Lower leg skin (tissue), 4 donors: ENCODE data around the gene VSTM2B. TPM values are rescaled to one million over a fixed set of nuclear protein-coding genes. Genes with fewer than 3 reads are reported as not detected.

Experiments used
- DNase-seq, 2 donors: peaks; one replicate each; pipeline ENCODE4 v3.0.0-alpha.2; 2019; ENCODE audit warnings: low spot score in 2 of 2
- H3K4me3 ChIP-seq: fragments of 200-600 bp; sonication (generic); 2 replicates; pipeline ENCODE4 v1.5.1; 2017; ENCODE audit warnings: mild to moderate bottlenecking, low read depth; ENCODE audit not compliant: poor library complexity, severe bottlenecking
- POLR2A ChIP-seq, 2 donors: fragments of 450-650 bp; IDR thresholded peaks; one replicate each; pipeline ENCODE4 v1.6.1; 2016 to 2017; ENCODE audit warnings: antibody characterized with exemption in 2 of 2, mild to moderate bottlenecking in 1 of 2, moderate library complexity in 1 of 2
- WGBS, 2 donors: methylation state at CpG; one replicate each; pipeline ENCODE4 v1.1.5; 2018; 5-methylcytosine and 5-hydroxymethylcytosine counted together
- intact Hi-C: fragments of 100-400 bp; cut with DNase I; formaldehyde crosslinking; loops from one replicate; pipeline ENCODE4 v1.15.0; 2023; ENCODE audit warnings: low total_unique reads
- total RNA-seq, 4 donors: library from RNA; depleted of rRNA; stranded (reverse); fragments of >200 nt; gene quantifications; one replicate each; pipeline ENCODE4 v1.1.0, GENCODE V29; 2016
- TF ChIP-seq, protein P1 (sequence below), 3 donors: fragments of 450-650 bp; IDR thresholded peaks; one replicate each; pipeline ENCODE4 v1.5.1; 2016; ENCODE audit warnings: antibody characterized with exemption in 3 of 3, mild to moderate bottlenecking in 3 of 3, moderate library complexity in 2 of 3

VSTM2B gene
- total RNA-seq, 4 donors from 2014 or later: not detected

DNA sequence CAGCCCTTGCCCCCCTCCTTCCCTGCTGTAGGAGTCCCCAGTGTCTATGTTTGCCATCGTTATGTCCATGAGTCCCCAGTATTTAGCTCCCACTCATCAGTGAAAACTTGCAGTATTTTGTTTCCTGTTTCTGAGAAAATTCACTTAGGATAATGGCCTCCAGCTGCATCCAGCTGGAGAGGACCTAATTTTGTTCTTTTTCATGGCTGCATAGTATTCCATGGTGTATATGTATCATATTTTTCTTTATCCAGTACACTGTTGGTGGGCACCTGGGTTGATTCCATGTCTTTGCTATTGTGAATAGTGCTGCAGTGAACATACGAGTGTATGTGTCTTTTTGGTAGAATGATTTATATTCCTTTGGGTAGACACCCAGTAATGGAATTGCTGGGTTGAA, 62.3 kb downstream of the VSTM2B start:
- intact Hi-C loops: no loop called here
- no peak for TF ChIP-seq POLR2A (IDR thresholded peaks at IDR 0.05)
- TF ChIP-seq, protein P1, sequence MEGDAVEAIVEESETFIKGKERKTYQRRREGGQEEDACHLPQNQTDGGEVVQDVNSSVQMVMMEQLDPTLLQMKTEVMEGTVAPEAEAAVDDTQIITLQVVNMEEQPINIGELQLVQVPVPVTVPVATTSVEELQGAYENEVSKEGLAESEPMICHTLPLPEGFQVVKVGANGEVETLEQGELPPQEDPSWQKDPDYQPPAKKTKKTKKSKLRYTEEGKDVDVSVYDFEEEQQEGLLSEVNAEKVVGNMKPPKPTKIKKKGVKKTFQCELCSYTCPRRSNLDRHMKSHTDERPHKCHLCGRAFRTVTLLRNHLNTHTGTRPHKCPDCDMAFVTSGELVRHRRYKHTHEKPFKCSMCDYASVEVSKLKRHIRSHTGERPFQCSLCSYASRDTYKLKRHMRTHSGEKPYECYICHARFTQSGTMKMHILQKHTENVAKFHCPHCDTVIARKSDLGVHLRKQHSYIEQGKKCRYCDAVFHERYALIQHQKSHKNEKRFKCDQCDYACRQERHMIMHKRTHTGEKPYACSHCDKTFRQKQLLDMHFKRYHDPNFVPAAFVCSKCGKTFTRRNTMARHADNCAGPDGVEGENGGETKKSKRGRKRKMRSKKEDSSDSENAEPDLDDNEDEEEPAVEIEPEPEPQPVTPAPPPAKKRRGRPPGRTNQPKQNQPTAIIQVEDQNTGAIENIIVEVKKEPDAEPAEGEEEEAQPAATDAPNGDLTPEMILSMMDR (IDR thresholded peaks at IDR 0.05): no peak
- WGBS, 2 donors: 86 to 89% methylated on average over 2 of the region's 2 CpGs
- no peak for DNase-seq
- H3K4me3 ChIP-seq: no peak overlapping the region

DNA sequence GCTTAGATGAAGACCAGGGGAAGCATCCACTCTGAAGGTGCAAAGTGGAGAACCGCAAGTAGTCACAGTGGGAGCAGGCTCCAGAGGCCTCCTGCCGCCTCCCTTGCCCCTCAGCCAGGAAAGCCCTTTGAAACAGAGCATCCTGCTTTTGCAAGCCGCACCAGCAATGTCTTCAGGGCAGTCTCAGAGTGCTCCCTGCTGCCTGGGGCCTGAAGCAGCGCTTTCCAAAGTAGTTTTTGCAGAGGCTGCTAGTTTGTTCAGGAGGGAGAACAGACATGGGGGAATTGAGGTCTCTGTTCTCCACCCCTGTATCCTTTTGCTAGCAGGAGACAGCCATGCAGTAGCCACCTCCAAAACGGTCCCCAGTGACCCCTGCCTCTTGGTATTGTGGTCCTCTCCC, 64.5 kb downstream of the VSTM2B start:
- intact Hi-C loops: no loop called here
- DNase-seq: no peak
- TF ChIP-seq, protein P1 (IDR thresholded peaks at IDR 0.05): no peak
- TF ChIP-seq POLR2A (IDR thresholded peaks at IDR 0.05): no peak
- no peak overlapping the region for H3K4me3 ChIP-seq
- WGBS, 2 donors: 41 to 44% methylated on average over 5 of the region's 5 CpGs

DNA sequence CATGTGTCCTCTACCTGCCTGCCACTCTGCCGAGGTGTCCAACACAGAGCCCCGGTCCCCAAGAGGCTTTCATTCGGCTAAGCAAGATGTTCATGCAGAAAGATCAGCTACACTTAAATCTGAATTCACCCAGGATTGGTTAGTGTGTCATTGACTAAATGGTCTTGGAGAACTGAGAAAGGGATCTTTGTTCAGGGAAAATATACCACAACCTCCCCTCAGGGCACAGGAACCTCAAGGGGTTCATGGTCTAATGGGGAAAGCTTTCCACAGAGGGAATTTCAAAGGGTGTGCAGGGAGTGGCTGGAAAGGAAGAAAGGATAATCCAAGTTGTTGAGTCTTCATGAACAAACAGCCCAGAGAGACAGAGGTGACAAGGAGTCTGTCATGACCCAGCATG, 65.9 kb downstream of the VSTM2B start:
- WGBS, 2 donors: 81 to 88% methylated on average over 3 of the region's 3 CpGs
- intact Hi-C loops: no loop called here
- TF ChIP-seq, protein P1 (IDR thresholded peaks at IDR 0.05): no peak
- TF ChIP-seq POLR2A (IDR thresholded peaks at IDR 0.05): no peak
- no peak for DNase-seq
- H3K4me3 ChIP-seq: no peak overlapping the region

DNA sequence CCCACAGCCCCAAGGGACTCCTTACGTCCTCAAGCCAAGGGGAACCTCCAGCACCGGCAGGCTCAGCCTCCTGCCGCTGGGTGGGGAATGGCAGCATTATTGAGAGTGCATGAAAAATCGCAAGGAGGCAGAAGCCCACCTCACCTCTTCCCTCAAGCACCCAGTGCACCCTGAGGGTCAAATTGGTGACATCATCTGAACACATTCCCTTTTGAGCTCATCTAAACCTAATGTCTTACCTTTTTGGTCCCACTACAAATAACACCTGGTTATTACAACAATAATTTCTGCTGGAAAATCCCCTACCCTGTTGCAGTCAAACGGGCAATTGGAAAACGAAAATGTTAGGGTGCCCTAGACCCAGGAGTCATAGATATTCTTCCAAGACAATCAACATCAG, 68.1 kb downstream of the VSTM2B start:
- TF ChIP-seq, protein P1 (IDR thresholded peaks at IDR 0.05): no peak
- no peak for TF ChIP-seq POLR2A (IDR thresholded peaks at IDR 0.05)
- intact Hi-C loops: no loop called here
- DNase-seq: no peak
- no peak overlapping the region for H3K4me3 ChIP-seq
- 73 to 77% methylated on average over 6 of the region's 6 CpGs for WGBS, 2 donors

DNA sequence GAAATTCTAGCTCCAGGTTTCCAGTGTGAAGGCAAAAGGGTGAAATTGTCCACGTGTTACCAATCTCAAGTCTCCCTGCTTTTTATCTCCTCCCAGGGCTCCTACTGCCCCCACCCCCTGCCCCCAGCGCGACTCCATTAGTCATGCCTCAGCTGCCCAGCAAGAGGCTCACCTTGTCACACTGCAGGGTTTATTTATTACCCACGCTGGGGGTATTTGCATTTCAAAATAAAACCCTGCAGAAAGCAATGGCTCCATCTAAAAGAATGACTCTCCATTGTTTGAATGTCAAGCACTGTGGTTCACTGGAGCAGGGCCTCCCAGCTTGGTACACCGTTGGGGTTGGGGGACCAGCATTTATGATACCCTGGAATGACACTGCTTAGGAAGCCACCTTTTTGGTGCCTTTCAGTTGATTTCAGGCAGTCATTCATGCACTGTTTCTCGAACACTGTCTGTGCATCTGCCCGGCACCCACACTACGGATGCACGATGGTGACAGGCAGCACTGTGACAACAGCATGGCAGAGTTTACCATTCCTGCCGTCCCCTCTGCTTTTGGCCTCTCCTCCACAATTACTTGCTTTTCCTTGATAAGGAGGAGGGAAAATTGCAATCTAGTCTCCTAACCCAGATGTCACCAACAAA, 70.4 kb downstream of the VSTM2B start:
- H3K4me3 ChIP-seq: no peak overlapping the region
- DNase-seq: no peak
- TF ChIP-seq, protein P1 (IDR thresholded peaks at IDR 0.05): no peak
- no peak for TF ChIP-seq POLR2A (IDR thresholded peaks at IDR 0.05)
- 34 to 41% methylated on average over 10 of the region's 10 CpGs for WGBS, 2 donors
- intact Hi-C loops: no loop called here
